ENCODE results near the gene AKAP6. TPM values are rescaled to one million over a fixed set of nuclear protein-coding genes. Genes with fewer than 3 reads are reported as not detected.

Gene AKAP6
- 249 TPM for total RNA-seq
- long read RNA-seq, partial matches to known transcripts, result 62 of 111 reads
- long read RNA-seq, other reads (novel, unspliced or antisense), result 48 of 111 reads

- intact Hi-C loops (cut with DNase I), result no loop called here
- DNase-seq (ENCODE audit: low spot score), result no peak
Observed at GRCh38 chr14:32329146-32329545, at the start of gene AKAP6. TSS of gene AKAP6 (plus strand) at chr14:32329298. CDS start at chr14:32433494, 104,196 bp downstream.

- intact Hi-C loops (cut with DNase I), result no loop called here
Observed at GRCh38 chr14:32286602-32287001, 42.5 kb upstream of the AKAP6 start.

GRCh38 chr14:32296366-32296765, 32.7 kb upstream of the AKAP6 start:
- DNase-seq (ENCODE audit: low spot score), result no peak
- intact Hi-C loops (cut with DNase I), result no loop called here

More at GRCh38 chr14:32286602-32287001, 42.5 kb upstream of the AKAP6 start:
- DNase-seq (ENCODE audit: low spot score), result no peak

GRCh38 chr14:32298346-32298745, 30.8 kb upstream of the AKAP6 start:
- intact Hi-C loops (cut with DNase I), result no loop called here
- DNase-seq (ENCODE audit: low spot score), result no peak

- DNase-seq (ENCODE audit: low spot score), result no peak
- intact Hi-C loops (cut with DNase I), result no loop called here
Observed at GRCh38 chr14:32300136-32300535, 29.0 kb upstream of the AKAP6 start.

- no peak for DNase-seq (ENCODE audit: low spot score)
- intact Hi-C loops (cut with DNase I), result no loop called here
Observed at GRCh38 chr14:32303865-32304264, 25.2 kb upstream of the AKAP6 start.

- intact Hi-C loops (cut with DNase I), result no loop called here
Observed at GRCh38 chr14:32304296-32304695, 24.8 kb upstream of the AKAP6 start.

GRCh38 chr14:32306549-32306948, 22.5 kb upstream of the AKAP6 start:
- intact Hi-C loops (cut with DNase I), result no loop called here
- DNase-seq (ENCODE audit: low spot score), result no peak

More at GRCh38 chr14:32304296-32304695, 24.8 kb upstream of the AKAP6 start:
- no peak for DNase-seq (ENCODE audit: low spot score)

- no peak for DNase-seq (ENCODE audit: low spot score)
- intact Hi-C loops (cut with DNase I), result no loop called here
Observed at GRCh38 chr14:32307881-32308582, 21.1 kb upstream of the AKAP6 start.

GRCh38 chr14:32310876-32311275, 18.2 kb upstream of the AKAP6 start:
- intact Hi-C loops (cut with DNase I), result no loop called here

GRCh38 chr14:32311294-32312009, 17.6 kb upstream of the AKAP6 start:
- intact Hi-C loops (cut with DNase I), result no loop called here
- DNase-seq (ENCODE audit: low spot score), result no peak

More at GRCh38 chr14:32310876-32311275, 18.2 kb upstream of the AKAP6 start:
- DNase-seq (ENCODE audit: low spot score), result no peak

- DNase-seq (ENCODE audit: low spot score), result no peak
- intact Hi-C loops (cut with DNase I), result no loop called here
Observed at GRCh38 chr14:32312010-32312331, 17.1 kb upstream of the AKAP6 start.

GRCh38 chr14:32313844-32314376, 15.2 kb upstream of the AKAP6 start:
- no peak for DNase-seq (ENCODE audit: low spot score)
- intact Hi-C loops (cut with DNase I), result no loop called here

- DNase-seq (ENCODE audit: low spot score), result no peak
- intact Hi-C loops (cut with DNase I), result no loop called here
Observed at GRCh38 chr14:32318087-32318795, 10.9 kb upstream of the AKAP6 start.

GRCh38 chr14:32319368-32320049, 9.6 kb upstream of the AKAP6 start:
- intact Hi-C loops (cut with DNase I), result no loop called here
- DNase-seq (ENCODE audit: low spot score), result no peak

GRCh38 chr14:32324601-32325000, 4.5 kb upstream of the AKAP6 start:
- DNase-seq (ENCODE audit: low spot score), result no peak

GRCh38 chr14:32327255-32327961, 1.7 kb upstream of the AKAP6 start:
- DNase-seq (ENCODE audit: low spot score), result no peak
- intact Hi-C loops (cut with DNase I), result no loop called here

More at GRCh38 chr14:32324601-32325000, 4.5 kb upstream of the AKAP6 start:
- intact Hi-C loops (cut with DNase I), result no loop called here

- no peak for DNase-seq (ENCODE audit: low spot score)
- intact Hi-C loops (cut with DNase I), result no loop called here
Observed at GRCh38 chr14:32329690-32330285, 690 bp downstream of the AKAP6 start.
